Measurements from ENCODE around the gene SLC8A2.
"Not testable (repeated sequence)": the region's sequence is repeated elsewhere in the genome, so short reads cannot be mapped to it uniquely, and the experiment has no call there.

Gene SLC8A2

GRCh38 chr19:47388721-47389120, 83.0 kb downstream of the SLC8A2 start:
- not testable (repeated sequence) for H3K27me3 Mint-ChIP-seq; H3K36me3 Mint-ChIP-seq (ENCODE audit: low read depth); H3K4me3 Mint-ChIP-seq; H3K27ac Mint-ChIP-seq; H3K4me1 Mint-ChIP-seq (ENCODE audit: low read depth); H3K9me3 Mint-ChIP-seq

DNA sequence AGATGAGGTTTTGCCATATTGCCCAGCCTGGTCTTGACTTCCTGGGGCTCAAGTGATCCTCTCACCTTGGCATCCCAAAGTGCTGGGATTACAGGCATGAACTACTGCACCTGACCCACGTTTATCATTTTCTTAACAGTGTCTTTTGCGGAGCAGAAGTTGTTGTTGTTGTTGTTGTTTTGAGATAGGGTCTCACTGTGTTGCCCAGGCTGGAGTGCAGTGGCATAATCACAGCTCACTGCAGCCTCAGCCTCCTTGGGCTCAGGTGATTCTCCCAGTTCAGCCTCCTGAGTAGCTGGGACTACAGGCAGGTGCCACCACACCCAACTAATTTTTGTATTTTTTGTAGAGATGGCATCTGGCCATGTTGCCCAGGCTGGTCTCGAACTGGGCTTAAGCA, 84.1 kb downstream of the SLC8A2 start:
- not testable (repeated sequence) for H3K27ac Mint-ChIP-seq; H3K4me1 Mint-ChIP-seq (ENCODE audit: low read depth); H3K4me3 Mint-ChIP-seq

DNA sequence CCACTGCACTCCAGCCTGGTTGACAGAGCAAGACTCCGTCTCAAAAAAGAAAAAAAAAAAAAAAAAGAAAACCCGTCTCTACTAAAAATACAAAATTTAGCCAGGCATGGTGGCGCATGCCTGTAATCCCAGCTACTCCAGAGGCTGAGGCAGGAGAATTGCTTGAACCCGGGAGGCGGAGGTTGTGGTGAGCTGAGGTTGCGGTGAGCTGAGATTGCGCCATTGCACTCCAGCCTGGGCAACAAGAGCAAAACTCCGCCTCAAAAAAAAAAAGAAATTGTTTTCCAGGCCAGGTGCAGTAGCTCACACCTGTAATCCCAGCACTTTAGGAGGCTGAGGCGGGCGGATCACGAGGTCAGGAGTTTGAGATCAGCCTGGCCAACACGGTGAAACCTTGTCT, 85.1 kb downstream of the SLC8A2 start:
- peaks cover 12% of the 10 kb centered on the region for H3K4me1 Mint-ChIP-seq (ENCODE audit: low read depth)
- not testable (repeated sequence) for H3K27me3 Mint-ChIP-seq; H3K27ac Mint-ChIP-seq; H3K36me3 Mint-ChIP-seq (ENCODE audit: low read depth); H3K9me3 Mint-ChIP-seq; H3K4me3 Mint-ChIP-seq

More for the DNA sequence above, 84.1 kb downstream of the SLC8A2 start:
- not testable (repeated sequence) for H3K9me3 Mint-ChIP-seq; H3K27me3 Mint-ChIP-seq; H3K36me3 Mint-ChIP-seq (ENCODE audit: low read depth)

GRCh38 chr19:47384533-47384932, 87.2 kb downstream of the SLC8A2 start:
- not testable (repeated sequence) for H3K27me3 Mint-ChIP-seq, H3K4me3 Mint-ChIP-seq, H3K27ac Mint-ChIP-seq, H3K9me3 Mint-ChIP-seq
- H3K36me3 Mint-ChIP-seq (ENCODE audit: low read depth) = peaks cover 19% of the 10 kb centered on the region
- H3K4me1 Mint-ChIP-seq (ENCODE audit: low read depth) = peaks cover 22% of the 10 kb centered on the region

- not testable (repeated sequence) for H3K27ac Mint-ChIP-seq
- peaks cover 23% of the 10 kb centered on the region for H3K36me3 Mint-ChIP-seq (ENCODE audit: low read depth)
Measured at GRCh38 chr19:47383890-47384289, 87.8 kb downstream of the SLC8A2 start.

GRCh38 chr19:47381653-47382279, 89.9 kb downstream of the SLC8A2 start:
- H3K36me3 Mint-ChIP-seq (ENCODE audit: low read depth) = peaks cover 27% of the 10 kb centered on the region
- no peaks in the 10 kb centered on the region for H3K27me3 Mint-ChIP-seq
- H3K4me1 Mint-ChIP-seq (ENCODE audit: low read depth) = peaks cover 22% of the 10 kb centered on the region
- H3K4me3 Mint-ChIP-seq = peak overlapping the region; percentile 26
- H3K27ac Mint-ChIP-seq = no peak overlapping the region
- H3K9me3 Mint-ChIP-seq = no peaks in the 10 kb centered on the region

More at GRCh38 chr19:47383890-47384289, 87.8 kb downstream of the SLC8A2 start:
- H3K4me3 Mint-ChIP-seq, H3K9me3 Mint-ChIP-seq, H3K27me3 Mint-ChIP-seq: not testable (repeated sequence)
- peaks cover 22% of the 10 kb centered on the region for H3K4me1 Mint-ChIP-seq (ENCODE audit: low read depth)

- Mint-ChIP-seq H3K27ac (no peak overlapping the region), H3K27me3 (no peaks in the 10 kb centered on the region), H3K36me3 (ENCODE audit: low read depth) (peaks cover 27% of the 10 kb centered on the region), H3K4me1 (ENCODE audit: low read depth) (peaks cover 22% of the 10 kb centered on the region), H3K4me3 (no peak overlapping the region), H3K9me3 (no peaks in the 10 kb centered on the region)
Measured at GRCh38 chr19:47381121-47381520, 90.6 kb downstream of the SLC8A2 start.

DNA sequence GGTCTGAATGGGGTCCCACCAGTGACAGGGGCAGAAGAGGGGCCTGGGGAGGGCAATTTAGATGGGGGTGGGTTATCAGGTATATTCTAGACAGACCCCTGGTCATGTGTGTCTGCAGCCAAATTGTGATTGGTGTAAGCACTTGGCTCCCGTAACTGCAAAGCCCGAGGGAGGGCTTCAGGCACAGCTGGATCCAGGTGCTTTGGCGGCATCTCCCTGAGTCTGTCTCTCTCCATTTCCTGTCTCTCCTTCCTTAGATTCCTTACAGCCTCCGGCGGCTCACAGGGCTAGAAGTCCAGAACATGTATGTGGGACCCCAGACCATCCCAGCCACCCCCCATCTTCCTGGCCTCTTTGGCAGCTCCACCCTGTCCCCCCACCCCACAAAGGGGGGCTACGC, 91.1 kb downstream of the SLC8A2 start:
- H3K4me3 Mint-ChIP-seq = no peak overlapping the region
- peaks cover 22% of the 10 kb centered on the region for H3K4me1 Mint-ChIP-seq (ENCODE audit: low read depth)
- no peak overlapping the region for H3K27ac Mint-ChIP-seq
- no peaks in the 10 kb centered on the region for H3K27me3 Mint-ChIP-seq
- no peaks in the 10 kb centered on the region for H3K9me3 Mint-ChIP-seq
- peaks cover 27% of the 10 kb centered on the region for H3K36me3 Mint-ChIP-seq (ENCODE audit: low read depth)

GRCh38 chr19:47379381-47379938, 92.2 kb downstream of the SLC8A2 start:
- Mint-ChIP-seq H3K4me1 (ENCODE audit: low read depth) (peaks cover 22% of the 10 kb centered on the region), H3K9me3 (no peaks in the 10 kb centered on the region), H3K27ac (no peak overlapping the region), H3K36me3 (ENCODE audit: low read depth) (peaks cover 29% of the 10 kb centered on the region), H3K27me3 (no peaks in the 10 kb centered on the region), H3K4me3 (no peak overlapping the region)

DNA sequence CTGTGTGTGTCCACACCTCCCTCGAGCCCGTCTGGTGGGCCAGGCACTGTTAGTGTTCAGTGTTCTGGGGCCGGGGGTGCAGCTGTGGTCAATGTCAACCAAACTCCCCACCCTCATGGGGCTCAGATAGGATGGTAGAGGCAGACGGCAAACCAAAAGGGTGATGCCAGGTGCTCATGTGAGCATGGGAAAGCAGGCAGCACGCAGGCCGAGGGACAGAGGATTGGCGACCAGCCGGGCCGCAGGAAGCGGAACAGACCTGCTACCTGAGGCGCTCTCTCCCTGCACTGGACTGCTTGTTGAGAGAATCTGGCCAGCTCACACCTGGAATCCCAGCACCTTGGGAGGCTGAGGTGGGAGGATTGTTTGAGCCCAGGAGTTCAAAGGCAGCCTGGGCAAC, 93.4 kb downstream of the SLC8A2 start:
- Mint-ChIP-seq H3K9me3 (no peaks in the 10 kb centered on the region), H3K4me3 (no peak overlapping the region), H3K27me3 (no peaks in the 10 kb centered on the region), H3K27ac (no peak overlapping the region), H3K4me1 (ENCODE audit: low read depth) (peaks cover 18% of the 10 kb centered on the region), H3K36me3 (ENCODE audit: low read depth) (peaks cover 31% of the 10 kb centered on the region)

All from stimulated activated naive CD8-positive, alpha-beta T cell treated with anti-CD3 and anti-CD28 coated beads, Interleukin-15, Interleukin-2, amounts not matched to agents 100 ng/mL and 50 ng/mL, for 24 hours (primary cell).